Activated CD8-positive, alpha-beta memory T cell treated with anti-CD3 and anti-CD28 coated beads for 4 hours (primary cell): ENCODE results near the gene SIPA1L3.

ENCODE experiments used
- DNase-seq, 2 donors: peaks; one replicate each; pipeline ENCODE4 v3.0.0-alpha.2; 2020; ENCODE audit warnings: low read depth in 2 of 2

Gene SIPA1L3

DNA sequence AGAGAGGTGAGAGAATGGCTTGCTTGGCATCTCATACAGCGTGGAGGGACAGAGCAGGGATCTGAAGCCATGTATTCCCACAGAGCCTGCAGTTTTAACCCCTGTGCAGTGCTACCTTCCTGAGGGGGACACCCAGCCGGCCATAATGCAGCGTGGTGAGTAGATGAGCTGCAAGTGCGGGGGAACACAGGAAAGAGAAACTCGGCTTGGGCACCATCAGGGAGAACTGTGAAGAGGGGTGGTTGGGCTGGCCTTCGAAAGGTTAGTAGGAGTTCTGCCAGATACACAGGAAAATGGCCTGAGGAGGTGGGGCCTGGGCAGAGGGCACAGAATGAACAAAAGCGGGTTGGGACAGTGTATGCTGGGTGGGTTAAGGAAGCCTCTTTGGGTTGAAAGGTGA, 88.3 kb downstream of the SIPA1L3 start:
- DNase-seq: no peak

DNA sequence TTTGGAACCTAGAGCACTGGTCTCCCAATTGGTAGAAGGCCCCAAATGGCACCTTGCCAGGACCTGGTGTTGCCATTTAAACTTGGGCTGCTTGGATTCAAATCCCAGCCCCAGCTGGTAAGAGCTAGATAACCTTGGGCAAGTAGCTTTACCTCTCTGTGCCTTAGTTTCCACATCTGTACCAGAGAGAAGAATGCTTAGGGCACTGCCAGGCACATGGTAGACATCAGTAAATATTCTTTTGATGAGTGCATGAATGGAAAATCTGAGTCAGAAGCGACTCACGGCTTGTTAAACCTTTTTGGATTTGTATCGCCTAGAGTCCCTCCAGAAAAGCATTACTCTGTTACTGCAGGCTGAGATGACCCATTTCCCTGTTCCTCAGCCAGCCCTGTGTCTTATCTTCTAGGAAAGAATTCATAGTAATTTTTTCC, 90.9 kb downstream of the SIPA1L3 start:
- no peak for DNase-seq

DNA sequence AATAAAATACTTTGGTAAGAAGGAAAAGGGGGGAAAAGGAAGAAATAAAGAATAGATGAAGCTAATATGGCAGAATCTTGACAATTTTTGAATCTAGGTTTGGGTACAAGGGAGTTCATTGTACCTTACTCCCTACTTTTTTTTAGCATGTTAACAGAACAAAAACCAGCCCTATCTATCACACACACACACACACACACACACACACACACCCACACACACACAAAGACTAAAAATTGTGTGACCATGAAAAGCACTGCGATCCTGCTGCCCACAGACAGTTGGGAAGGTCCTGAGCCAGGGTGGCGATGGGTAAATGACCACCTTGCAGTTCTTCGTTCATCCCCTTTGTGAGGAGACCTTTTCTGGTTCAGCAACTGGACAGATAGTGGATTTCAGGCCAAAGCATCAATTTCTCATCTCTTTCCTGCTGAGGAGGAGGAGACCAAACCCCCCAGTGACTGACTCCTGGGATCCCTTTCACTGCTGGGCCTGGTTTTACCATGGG, 91.8 kb downstream of the SIPA1L3 start:
- no peak for DNase-seq

DNA sequence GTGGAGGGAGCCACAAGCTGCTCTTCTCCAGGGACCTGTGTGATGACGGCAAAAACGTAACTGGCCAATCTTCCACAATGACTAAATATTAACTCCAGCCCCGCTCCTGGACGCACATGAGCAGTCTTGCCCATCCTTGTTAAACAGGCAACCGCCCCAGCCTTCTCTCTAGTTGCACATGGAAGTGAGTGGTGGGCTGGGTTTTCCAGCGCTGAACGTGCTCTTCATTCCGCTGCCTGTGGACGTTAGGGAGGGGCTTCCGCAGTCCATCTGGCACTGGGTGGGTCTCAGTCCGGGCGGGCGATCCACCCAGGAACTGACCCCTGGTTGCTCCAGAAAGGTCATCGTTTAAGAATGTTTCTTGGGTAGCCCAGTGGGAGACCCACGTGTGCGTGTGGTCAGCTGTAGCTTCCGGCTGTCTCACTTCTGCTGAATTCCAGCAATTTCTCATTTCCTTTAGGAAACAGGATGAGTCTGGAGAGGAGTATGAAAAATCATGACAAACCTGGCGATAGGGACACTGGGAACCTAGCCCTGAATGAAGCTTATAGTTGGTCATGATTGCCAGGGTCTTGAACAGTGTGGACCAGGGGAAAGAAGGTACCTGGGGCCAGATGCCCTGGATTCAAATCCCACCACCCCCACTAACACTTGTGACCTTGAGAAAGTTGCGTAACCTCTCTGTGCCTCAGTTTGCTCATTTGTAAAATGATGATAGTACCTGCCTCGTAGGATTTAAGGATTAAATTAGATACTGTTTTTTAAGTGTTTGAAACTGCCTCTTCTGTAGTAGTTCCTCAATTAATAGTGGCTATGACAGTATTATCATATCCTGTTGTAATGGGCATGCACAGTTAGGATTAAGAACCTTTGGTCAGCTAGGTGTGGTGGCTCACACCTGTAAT, 92.6 kb downstream of the SIPA1L3 start:
- no peak for DNase-seq

DNA sequence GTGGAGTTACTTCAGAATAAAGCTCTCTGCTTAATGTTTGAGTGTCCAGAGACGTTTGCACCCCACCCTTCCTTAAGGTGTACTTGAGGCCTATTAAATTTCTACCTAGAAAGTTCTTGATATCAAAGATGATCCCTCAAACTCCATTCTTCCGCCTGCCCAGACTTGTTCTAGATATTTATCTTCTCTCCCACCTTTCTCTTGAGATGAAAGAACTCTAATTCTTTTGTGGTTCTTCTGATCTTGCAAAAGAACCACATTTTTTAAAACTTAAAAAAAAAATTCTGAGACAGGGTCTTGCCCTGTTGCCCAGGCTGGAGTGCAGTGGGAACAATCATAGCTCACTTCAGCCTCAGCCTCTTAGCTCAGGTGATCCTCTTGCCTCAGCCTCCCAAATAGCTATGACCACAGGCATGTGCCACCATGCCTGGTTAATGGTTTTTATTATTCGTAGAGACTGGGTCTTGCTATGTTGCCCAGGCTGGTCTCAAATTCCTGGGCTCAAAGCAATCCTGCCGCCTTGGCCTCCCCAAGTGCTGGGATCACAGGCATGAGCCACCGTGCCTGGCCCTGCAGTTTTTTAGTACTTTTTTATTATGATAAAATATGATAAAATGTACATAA, 94.3 kb downstream of the SIPA1L3 start:
- no peak for DNase-seq

DNA sequence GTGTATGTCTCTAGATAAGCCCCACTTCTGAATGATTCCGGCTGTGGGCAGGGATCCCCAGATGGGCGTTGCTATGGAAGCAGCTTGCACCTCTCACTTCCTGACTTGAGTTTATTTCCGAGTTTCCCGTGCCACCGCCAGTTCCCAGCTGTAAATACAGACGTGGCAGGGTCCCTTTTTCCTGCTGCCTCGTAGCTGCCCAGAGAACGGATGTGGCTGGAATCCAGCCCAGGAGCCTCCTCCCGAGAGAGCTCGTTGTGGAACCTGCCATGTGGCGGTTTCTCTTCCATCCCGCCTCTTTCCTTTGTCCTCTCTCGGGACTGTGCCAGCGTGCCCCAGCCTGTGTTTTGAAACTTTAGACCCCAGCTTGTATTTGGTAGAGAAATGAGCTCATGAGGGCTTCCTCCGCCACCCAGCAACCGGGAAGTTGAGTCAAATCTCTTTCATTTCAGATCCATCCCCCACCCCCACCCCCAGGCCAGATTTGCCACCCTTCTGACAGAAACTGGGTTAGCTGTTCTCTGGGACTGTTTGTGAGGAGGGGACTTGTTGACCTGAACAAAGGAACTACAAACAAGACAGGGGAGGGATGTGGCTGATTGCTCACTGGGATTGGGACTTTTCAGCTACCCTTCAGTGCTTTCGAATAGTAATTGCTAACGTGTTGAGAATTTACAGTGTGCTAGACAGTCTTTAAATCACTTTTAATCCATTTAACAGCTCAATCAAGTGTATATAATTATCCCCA, 96.6 kb downstream of the SIPA1L3 start:
- no peak for DNase-seq

DNA sequence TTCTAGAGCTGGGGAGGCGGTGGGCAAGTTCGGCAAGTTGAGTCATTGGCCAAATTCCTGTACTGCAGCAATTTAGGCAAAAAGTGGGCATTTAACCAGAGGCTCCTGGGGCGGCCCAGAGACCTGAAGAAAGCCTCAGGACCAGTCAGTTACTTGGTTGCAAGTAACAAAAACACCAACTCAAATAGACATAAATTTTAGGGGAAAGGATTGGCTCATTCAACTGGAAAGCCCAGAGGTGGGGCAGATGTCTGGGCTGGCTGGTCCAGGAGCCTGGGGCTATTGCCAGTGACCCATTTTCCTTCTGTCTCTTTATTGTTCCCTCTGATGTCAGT, 97.1 kb downstream of the SIPA1L3 start:
- no peak for DNase-seq

DNA sequence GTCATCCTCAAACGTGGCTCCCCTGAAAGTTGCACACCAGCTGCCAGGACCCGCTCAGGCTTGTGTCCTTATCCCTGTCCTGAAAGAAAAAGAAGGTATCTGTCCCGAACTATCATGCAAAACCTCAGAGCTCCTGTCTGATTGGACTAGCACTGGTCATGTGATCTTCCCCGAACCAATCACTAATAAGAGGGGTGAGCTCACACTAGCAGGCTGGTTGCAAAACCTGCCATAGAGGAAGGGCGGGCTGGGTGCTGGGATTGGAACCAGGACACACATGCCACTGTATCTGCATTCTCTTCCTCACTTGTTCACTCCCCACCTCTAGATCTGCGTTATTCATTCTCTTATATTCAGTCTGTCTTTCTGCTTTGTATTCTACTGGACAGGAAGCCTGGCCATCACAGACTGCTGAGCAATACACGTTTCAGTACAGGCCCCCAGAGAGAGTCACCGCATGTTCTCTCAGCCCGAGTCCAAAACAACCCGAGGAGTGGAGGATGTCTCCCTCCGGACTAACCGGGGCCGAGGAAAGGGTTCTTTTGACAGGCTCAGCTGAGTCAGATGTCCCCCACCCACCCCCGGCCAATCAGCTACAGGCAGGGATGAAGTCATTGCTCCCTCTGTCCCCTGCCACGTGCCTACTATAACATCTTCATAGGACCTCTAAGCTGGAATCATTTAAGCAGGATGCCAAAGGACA, 97.7 kb downstream of the SIPA1L3 start:
- no peak for DNase-seq

DNA sequence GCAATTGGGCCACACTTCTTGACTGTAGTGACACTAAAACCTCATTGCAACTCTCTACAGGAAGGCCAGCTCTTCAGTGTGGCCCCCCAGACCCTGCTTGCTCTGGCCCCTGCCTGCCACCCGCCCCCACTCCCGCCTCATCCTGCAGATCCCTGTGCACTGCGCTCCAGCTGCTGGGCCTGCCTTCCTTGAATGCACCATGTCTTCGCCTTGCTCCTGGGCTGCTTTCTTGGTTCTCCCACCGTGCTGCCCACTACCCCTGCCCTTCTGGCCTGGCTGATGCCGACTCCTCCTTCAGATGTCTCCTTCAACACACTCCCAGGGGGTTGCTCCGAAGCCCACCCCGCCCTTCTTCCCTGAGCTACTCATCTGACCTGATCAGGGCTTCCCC, 98.2 kb downstream of the SIPA1L3 start:
- no peak for DNase-seq

DNA sequence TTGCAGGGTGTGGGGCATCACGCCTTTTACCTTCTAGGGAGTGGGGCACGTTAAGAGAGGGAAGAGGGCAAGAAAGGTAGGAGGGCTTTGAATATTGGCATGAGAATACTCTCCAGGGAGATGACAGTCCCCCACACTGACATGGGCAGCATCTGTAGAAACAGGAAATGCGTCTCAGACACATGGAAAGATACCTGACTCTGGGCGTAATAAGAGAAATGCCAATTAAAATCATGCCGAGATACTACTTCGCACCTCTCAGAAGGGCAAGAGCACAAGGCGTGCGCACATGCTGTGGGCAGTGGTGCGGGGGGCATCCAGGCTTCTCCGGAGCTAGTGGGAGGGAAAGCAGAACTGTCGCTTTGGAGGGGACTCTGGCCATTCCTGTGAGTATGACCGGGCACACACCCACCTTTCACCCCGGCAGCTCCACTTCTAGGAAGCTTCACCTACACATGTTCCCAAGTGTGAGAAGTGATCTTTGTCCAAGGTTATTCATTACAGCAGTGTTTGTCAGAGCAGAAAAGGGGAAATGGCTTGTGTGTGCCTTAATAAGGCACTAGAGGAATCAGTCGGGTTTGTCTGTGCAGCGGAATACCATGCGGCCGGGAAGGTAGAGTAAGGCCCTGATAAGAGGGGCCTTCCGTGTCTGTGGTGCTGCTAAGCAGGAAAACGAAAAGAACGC, 99.5 kb downstream of the SIPA1L3 start:
- no peak for DNase-seq

DNA sequence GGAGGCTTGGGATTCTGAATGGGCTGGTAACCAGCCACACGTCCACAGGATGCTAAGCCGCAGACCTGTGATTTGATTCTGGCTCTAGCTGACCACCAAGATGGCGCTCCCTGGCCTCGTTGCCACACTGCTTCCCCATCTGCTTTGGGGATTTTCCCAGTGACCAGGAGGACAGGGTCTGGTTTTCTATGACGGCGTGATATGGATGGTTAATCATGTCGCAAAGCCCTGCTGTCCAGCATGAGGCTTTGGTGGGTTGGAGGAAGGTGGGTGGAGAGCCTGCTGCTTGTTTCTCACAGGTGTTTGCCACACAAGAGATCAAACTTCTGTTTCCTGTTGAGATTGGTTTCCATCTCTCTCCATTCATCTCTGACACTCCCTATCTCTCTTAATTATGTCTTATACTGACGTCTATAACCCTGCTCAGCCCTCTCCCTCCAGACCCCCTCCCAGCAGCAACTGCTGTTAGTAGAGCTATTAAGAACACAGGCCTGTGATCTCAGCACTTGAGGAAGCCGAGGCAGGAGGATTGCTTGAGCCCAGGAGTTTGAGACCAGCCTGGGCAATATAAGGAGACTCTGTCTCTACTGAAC, 102.7 kb downstream of the SIPA1L3 start:
- DNase-seq: no peak

DNA sequence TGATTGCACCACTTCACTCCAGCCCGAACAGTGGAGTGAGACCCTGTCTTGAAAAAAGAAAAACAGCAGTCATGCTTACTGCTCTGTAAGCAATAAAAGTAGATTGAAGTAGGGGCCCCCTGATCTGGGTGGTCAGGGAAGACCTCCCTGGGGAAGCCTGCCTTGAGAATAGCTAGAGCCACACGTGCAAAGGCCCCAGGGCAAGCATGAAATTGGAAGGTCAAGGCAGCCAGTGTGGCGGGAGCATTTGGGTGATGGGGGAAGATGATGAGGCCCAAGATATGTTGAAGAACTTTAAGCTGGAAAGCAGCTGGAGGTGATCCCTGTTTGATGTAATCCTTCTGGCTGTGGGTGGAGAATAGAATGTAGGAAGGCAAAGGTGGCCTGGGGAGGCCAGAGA, 104.4 kb downstream of the SIPA1L3 start:
- DNase-seq: no peak

DNA sequence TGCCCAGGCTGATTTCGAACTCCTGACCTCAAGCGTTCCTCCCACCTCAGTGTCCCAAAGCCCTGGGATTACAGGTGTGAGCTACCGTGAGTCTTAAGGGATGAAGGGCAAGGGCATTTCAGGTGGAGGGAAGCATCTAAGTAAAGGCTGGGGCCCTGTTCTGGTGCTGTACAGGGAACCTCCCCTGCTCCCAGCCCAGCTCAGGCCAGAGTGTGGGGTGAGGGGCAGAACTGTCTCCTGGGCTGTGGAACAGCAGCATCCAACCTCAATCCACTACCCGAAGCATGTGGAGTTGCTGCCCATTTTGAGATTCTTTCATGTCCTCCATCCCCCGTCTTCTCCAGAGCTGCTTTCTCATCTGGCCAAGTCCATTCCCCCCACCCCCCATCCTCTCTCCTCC, 105.3 kb downstream of the SIPA1L3 start:
- no peak for DNase-seq

DNA sequence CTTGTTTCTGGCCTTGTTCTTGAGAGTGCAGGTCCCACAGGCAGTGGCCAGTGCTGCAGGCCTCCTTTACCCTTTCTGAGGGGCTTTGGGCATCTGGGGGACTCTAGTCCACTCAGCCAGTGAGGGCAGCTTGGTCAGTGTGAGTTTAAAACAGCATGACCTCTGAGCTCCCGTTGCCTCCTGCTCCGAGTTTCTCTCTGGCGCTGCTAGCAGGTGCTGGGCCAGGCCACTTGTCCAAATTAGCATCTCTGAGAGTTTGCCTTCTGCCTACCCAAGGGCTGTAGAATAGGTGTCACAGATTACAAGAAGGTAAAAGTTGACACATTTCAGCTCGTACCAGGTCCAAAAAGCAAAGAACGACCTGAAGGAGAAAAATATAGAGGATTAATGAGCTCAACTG, 105.9 kb downstream of the SIPA1L3 start:
- DNase-seq: no peak

DNA sequence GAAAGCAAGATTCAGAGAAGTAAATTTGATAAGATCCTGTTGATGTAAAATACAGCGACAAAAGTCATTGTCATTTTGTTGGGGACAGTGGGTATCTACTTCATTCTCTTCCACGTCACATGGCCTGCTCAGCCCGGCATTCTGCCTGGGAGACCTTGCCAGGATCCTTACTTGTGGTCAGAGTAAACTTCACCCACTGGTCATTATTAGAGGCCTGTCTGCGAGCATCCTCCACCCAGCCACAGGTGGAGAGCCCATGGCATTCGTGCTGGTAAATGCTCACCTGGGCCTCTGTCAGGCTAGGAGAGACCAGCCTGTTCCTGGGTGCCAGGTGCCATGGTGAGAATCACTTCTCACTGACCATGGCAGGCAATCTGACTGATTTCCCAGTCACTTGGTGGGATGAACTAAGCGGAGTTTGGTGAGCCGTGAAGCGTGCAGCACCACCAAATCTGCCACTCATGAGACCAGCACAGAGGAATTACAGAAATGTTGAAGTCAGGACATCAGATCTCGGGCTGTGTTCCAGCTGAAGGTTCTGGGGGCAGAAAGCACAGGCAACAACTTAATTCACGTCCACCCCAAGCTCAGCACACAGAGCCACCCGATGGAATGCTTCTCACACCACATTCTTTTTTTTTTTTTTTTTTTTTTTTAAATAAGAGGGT, 107.0 kb downstream of the SIPA1L3 start:
- DNase-seq: no peak

DNA sequence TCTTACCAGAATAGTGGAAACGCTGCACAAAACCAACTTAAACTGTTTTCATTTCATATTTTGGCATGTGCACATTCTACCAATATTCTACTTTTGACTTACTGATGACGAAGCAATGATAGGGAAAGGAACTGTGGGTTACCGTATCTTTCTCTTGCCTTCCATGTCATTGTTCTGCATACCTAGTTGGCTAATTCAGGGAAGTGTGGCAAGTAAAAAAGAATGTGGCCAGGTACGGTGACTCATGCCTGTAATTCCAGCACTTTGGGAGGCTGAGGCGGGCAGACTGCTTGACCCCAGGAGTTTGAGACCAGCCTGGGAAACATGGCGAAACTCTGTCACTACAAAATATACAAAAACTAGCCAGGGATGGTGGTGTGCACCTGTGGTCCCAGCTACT, 108.2 kb downstream of the SIPA1L3 start:
- no peak for DNase-seq

DNA sequence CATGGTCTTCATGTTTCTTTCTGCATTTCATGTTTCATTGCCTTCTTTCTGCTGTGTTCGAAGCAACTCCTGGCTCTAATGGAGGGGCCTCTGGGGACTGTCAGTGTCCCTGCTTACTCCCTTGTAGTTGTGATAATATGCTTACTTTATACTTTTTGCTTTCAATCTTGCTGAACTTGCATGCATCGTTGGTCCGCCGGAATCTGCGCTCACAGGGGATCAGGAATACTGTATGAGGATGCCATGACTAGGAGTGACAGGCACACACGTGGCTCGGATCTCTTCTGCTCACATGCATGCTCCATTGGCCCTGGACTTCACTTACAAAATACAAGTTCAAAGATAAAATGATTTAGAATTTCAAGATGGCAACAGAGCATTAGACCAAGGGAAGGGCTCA, 108.8 kb downstream of the SIPA1L3 start:
- DNase-seq: no peak

DNA sequence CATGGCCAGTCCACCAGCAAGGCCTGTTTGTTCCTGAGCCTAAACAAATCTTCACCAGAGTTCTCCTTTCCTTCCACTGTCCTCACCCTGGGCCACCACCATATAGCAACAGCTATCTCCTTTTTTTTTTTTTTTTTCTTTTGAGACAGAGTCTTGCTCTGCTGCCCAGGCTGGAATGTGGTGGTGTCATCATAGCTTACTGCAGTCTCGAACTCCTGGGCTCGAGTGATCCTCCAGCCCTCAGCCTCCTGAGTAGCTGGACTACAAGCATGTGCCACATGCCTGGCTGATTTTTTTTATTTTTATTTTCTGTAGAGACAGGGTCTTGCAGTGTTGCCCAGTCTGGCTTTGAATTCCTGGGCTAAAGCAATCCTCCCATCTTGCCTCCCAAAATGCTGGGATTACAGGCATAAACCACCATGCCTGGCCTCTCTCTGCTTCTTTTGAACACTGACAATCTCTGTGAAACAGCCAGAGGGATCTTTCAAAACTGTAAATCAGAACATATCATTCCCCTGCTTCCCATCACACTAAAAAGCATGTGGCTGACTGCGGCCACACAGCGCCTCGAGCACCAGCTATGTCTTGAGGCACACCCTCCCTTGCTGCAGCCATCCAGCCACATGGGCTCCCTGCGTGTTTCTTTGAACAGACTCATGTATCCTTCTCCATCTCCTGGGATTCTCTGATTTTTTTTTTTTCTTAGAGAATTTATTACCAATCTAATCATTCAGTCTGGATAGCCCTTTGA, 110.6 kb downstream of the SIPA1L3 start:
- no peak for DNase-seq

DNA sequence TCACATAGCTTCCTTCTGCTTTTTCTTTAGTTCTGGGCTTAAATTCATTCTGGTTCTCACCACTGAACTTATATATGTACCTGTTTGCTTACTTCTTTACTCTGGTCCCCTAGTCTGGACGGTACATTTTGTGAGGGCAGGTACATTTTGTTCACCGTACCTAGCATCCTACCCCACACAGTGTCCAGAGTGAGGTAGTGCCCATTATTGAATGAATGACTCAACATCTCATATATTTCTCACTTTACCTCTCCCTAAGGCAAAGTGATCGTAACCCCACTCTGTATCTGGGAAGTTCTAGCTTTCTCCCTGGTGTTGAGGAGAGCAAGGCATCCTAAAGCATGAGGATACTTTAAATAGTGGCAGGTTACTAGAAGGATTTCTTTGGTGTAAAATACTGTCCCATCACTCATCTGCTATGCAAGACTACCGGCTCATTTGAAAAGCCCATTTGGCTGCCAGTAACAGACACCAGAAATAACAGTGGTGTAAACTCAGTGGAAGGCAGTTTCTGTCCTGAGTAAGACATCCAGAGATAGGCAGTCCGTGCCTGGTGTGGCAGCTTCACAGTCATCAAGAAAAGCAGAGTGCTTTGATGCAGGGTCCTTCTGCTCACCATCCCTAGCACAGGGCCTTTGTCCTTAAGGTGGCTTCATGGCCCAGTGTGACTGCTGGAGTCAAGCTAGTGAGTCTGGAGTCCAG, 111.8 kb downstream of the SIPA1L3 start:
- DNase-seq: no peak
